ENCODE data around the gene GPRC5B.

DNA sequence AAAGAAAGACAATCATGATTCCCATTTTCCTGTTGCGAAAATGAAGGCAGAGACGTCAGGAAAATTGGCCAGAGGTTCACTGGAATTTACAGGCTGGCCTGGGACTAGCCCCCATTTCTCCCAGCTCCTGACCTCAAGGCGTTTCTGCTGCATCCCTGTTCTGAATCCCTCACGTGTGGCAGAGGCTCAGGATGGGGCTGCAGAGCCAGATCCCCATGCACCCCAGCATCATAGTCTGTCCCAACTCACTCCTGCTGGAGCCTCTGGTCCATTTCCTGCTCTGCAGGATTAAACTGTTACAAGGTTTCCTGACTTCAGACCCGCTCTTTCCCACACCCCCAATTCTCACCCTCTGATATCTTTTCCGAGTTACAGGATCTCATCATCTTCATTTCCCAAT is 2.9 kb downstream of the GPRC5B start:
- TF ChIP-seq, protein P1, sequence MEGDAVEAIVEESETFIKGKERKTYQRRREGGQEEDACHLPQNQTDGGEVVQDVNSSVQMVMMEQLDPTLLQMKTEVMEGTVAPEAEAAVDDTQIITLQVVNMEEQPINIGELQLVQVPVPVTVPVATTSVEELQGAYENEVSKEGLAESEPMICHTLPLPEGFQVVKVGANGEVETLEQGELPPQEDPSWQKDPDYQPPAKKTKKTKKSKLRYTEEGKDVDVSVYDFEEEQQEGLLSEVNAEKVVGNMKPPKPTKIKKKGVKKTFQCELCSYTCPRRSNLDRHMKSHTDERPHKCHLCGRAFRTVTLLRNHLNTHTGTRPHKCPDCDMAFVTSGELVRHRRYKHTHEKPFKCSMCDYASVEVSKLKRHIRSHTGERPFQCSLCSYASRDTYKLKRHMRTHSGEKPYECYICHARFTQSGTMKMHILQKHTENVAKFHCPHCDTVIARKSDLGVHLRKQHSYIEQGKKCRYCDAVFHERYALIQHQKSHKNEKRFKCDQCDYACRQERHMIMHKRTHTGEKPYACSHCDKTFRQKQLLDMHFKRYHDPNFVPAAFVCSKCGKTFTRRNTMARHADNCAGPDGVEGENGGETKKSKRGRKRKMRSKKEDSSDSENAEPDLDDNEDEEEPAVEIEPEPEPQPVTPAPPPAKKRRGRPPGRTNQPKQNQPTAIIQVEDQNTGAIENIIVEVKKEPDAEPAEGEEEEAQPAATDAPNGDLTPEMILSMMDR (conservative IDR thresholded peaks at IDR 0.05), result no peak
- TF ChIP-seq EZH2 (IDR thresholded peaks at IDR 0.05; ENCODE audit: low read depth), result no peak

Measured in PC-9 (cell line).